ENCODE data around the gene VSIG4. TPM values are rescaled to one million over a fixed set of nuclear protein-coding genes. Genes with fewer than 3 reads are reported as not detected.

Gene VSIG4
- total and polyA plus RNA-seq, 11 donors: 4.7 to 162 (median 27.5) TPM

DNA sequence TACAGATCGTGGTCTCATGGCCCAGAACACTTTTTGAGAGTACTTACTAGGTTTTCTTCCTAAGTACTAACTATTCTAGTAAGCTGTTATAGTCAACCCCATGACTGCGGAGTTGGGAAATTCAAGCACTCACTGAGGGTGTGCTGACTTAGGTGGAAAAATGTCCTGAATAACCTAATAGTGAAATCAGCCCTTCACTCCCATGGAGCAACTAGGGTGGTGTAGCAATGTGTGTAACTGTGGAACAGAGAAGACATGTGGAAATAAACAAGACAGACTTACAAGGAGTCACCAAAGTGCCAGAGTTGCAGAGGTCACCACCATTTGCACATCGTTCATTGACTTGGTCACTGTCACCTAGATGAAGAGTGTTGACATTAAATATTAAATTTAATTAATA is 12.1 kb upstream of the VSIG4 start:
- H3K9me3 ChIP-seq: no peaks in the 10 kb centered on the region
- DNase-seq (no peak), ATAC-seq (peak in 2 of 4 donors; percentile 22 to 44)
- peaks cover 0 to 16% (median 0%) of the 10 kb centered on the region in 9 donors for H3K27me3 ChIP-seq
- intact Hi-C loops (cut with DNase I): no loop called here
- TF ChIP-seq POLR2A (IDR thresholded peaks at IDR 0.05): no peak
- TF ChIP-seq, protein P1, sequence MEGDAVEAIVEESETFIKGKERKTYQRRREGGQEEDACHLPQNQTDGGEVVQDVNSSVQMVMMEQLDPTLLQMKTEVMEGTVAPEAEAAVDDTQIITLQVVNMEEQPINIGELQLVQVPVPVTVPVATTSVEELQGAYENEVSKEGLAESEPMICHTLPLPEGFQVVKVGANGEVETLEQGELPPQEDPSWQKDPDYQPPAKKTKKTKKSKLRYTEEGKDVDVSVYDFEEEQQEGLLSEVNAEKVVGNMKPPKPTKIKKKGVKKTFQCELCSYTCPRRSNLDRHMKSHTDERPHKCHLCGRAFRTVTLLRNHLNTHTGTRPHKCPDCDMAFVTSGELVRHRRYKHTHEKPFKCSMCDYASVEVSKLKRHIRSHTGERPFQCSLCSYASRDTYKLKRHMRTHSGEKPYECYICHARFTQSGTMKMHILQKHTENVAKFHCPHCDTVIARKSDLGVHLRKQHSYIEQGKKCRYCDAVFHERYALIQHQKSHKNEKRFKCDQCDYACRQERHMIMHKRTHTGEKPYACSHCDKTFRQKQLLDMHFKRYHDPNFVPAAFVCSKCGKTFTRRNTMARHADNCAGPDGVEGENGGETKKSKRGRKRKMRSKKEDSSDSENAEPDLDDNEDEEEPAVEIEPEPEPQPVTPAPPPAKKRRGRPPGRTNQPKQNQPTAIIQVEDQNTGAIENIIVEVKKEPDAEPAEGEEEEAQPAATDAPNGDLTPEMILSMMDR (IDR thresholded peaks at IDR 0.05): no peak
- peak overlapping the region in 1 of 12 donors; percentile 19 for H3K27ac ChIP-seq
- peaks cover 0 to 49% (median 0%) of the 10 kb centered on the region in 12 donors for H3K4me1 ChIP-seq
- H3K36me3 ChIP-seq: no peaks in the 10 kb centered on the region
- H3K4me3 ChIP-seq: no peak overlapping the region
- WGBS, 4 donors: 67 to 95% (median 81%) methylated on average over 3 of the region's 3 CpGs

DNA sequence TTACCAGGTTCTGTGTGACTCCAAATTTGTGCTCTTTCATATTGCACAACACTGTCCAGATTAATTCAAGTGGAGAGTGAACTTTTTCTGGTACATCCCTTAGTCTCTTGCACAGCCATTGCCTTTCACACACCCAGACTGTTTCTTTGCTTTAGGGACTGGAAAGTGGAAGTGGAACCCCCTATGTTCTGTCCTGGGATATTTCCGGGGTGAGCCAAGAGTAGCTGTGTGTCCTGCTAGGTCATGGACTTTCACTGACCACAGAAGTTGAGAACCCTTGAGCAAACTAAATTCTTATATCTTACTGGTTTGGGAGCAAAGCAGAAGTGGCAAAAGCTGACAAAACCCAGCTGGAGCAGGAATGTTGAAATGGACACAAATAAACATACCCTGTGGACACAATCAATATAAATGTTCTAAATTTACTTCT is 10.3 kb upstream of the VSIG4 start:
- WGBS, 4 donors: 60 to 100% (median 69%) methylated on average over 1 of the region's 1 CpG
- H3K9me3 ChIP-seq: no peaks in the 10 kb centered on the region
- H3K27me3 ChIP-seq: peaks cover 0 to 9% (median 0%) of the 10 kb centered on the region in 9 donors
- peak; percentile 59 to 94 (median 69) for ATAC-seq
- peak overlapping the region in 1 of 12 donors; percentile 65 for H3K27ac ChIP-seq
- H3K4me1 ChIP-seq: peaks cover 0 to 61% (median 0%) of the 10 kb centered on the region in 12 donors
- no peak for TF ChIP-seq POLR2A (IDR thresholded peaks at IDR 0.05)
- TF ChIP-seq, protein P1 (IDR thresholded peaks at IDR 0.05): no peak
- H3K4me3 ChIP-seq: no peak overlapping the region
- peak in 1 of 5 donors; percentile 24 for DNase-seq
- H3K36me3 ChIP-seq: no peaks in the 10 kb centered on the region
- intact Hi-C loops (cut with DNase I): no loop called here

DNA sequence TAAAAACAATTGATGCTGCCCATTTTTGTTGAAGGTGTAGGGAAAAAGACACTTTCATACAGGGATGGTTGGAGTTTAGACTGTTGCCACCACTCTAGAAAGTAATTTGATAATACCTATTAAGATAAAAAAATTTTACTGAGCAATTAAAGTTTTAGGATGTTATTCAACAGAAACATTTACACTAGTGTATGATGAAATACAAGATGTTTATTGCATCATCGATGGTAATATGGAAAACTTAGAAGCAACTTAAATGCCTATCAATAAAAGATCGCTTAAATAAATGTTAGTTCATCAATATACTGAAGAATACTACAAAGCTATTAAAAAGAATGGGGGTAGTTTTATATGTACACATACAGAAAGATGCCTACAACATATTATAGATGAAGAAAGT is 9.2 kb upstream of the VSIG4 start:
- Histone ChIP-seq H3K4me3 (no peak overlapping the region), H3K27me3 (peaks cover 0 to 3% (median 0%) of the 10 kb centered on the region in 9 donors), H3K27ac (peak overlapping the region in 1 of 12 donors; percentile 65), H3K36me3 (no peaks in the 10 kb centered on the region), H3K9me3 (no peaks in the 10 kb centered on the region), H3K4me1 (peaks cover 0 to 52% (median 0%) of the 10 kb centered on the region in 12 donors)
- no peak for TF ChIP-seq POLR2A (IDR thresholded peaks at IDR 0.05)
- TF ChIP-seq, protein P1 (IDR thresholded peaks at IDR 0.05): no peak
- no peak for DNase-seq
- intact Hi-C loops (cut with DNase I): no loop called here
- no peak for ATAC-seq
- WGBS, 4 donors: 69 to 96% (median 85%) methylated on average over 2 of the region's 2 CpGs

DNA sequence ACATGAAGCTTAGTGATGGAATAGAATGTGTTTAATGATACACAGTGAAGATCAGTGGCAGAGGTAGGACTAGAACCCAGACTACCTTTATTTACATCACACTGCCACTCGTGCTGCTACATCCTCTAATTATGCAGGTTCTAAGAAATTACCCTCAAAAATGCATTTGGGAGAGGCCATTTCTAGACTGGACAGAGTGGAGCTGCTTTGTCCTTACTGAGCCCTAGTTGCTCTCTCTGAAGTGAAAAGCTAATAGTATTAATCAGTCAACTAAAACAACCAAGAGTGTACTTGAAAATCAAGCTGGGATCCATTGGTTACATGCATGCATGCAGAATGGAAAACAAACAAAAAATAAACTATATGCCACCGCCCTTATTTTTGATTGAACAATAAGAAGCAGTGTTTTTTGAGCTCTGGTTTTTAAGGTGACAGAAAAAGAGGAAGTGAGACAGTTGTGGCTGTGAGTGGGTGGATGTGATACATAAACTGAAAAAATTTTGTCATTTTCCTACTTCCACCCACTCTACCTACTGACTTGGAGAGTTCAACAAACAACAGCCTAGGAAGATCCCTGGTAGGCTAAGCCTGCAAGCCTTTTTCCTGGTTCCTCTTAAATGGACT is 6.8 kb upstream of the VSIG4 start:
- 46 to 67% (median 54%) methylated on average over 2 of the region's 2 CpGs for WGBS, 4 donors
- TF ChIP-seq, protein P1 (IDR thresholded peaks at IDR 0.05): no peak
- no peak for TF ChIP-seq POLR2A (IDR thresholded peaks at IDR 0.05)
- no peak overlapping the region for H3K4me3 ChIP-seq
- ATAC-seq (no peak), DNase-seq (no peak)
- H3K4me1 ChIP-seq: peaks cover 0 to 31% (median 0%) of the 10 kb centered on the region in 12 donors
- intact Hi-C loops (cut with DNase I): no loop called here
- H3K9me3 ChIP-seq: no peaks in the 10 kb centered on the region
- H3K27me3 ChIP-seq: no peaks in the 10 kb centered on the region
- no peaks in the 10 kb centered on the region for H3K36me3 ChIP-seq
- peak overlapping the region in 1 of 12 donors; percentile 69 for H3K27ac ChIP-seq
